Smooth muscle cell of the brain vasculature (primary cell): ENCODE measurements around the gene TEX29.

Experiments used
- DNase-seq: peaks from one replicate; pipeline ENCODE4 v3.0.0-alpha.2; 2012; ENCODE audit warnings: low read depth, low spot score

Gene TEX29

DNA sequence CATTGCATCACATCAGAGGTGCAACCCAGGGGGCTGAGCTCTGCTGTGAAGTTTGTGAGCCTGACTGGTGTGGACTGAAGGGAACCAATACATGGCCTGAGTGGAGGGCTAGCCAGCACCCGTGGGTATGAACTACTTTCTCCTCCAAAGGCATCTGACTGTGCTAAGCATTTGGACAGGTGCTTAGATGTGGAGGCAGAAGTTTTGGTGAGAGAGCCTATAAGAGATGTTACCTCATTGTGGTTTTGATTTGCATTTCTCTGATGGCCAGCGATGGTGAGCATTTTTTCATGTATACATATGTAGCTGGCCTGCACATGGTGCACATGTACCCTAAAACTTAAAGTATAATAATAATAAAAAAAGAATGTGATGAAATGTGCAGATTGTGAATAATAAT lies 46.9 kb downstream of the TEX29 start:
- no peak for DNase-seq

DNA sequence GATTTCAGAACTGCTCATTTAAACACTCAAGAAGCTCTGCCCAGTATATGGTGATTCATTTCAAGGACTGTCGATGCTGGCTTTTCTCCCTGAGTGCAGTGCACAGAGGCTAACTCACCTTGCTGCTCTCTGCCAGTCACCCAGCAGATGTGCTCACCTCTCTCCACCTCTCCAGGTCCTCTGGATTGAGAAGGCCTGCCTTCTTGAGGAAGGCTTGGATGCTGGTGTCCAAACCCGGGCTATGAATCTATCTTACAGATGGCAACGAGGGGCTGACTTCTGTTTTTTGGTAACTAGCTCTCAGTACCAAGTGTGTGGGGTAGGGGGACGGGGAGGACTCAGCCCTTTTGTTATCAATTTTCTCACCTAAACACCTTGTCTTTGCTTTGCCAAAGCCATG lies 47.6 kb downstream of the TEX29 start:
- DNase-seq = no peak

DNA sequence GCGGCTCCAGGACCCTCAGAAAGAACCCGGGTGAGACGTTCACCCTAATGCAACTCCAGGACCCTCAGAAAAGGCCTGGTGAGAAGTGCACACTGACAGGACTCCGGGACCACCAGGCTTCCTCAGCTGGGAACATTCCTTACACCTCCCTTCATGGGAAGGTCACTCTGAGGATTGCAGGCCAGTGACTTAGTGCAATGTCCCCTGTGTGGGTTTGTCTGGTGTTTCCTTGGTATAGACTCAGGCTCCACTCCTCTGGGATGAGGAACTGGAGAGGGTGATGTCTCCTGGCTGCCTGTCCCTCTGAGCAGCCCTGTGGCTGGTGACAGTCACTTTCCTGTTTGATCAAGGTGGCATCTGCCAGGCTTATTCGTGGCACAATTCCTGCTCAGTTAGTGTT lies 49.7 kb downstream of the TEX29 start:
- DNase-seq = no peak

DNA sequence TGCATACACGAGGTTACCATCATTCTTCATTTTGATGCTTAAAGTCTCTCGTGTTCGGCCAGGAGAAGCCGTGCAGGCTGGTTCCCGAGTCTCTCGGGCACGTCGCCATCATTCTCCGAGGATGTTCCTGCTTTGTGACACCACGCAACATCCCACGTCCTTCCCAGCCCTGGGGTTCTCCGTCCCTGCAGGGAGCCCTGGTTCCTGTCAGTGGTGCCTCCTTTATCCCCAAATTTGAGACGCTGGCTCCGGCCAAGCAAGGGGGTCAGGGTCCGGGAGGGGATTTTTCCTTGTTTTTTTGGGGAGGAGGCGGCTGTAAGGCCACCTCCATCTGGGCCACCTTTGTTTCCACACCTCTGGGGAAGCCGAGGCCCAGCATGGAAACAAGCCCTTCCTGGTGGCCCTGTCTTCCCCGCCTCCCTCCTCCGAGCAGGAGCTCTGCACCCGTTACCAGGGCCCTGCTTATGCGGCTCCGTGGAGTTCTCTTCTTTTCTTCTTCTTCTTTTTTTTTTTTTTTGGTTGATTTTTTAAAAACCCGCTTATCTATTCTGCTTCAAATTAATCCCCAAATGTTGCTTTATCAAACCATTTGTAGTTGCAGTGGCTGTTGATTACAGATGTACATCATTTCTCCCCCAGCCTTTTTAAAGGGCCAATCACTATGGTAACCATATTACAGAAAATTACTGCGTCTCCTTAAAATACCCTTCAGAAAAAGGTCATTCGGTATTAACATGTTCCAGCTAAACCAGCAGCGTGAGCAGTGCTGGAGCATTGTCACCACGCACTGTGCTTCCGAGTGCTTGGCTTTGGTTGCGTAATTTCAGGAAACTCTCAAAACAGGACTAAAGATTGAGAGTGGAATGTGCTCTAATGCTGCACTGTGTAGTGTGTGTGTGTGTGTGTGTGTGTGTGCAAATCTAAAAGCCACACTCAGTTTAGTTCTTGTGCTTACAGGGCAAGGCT lies 50.4 kb downstream of the TEX29 start:
- no peak for DNase-seq

DNA sequence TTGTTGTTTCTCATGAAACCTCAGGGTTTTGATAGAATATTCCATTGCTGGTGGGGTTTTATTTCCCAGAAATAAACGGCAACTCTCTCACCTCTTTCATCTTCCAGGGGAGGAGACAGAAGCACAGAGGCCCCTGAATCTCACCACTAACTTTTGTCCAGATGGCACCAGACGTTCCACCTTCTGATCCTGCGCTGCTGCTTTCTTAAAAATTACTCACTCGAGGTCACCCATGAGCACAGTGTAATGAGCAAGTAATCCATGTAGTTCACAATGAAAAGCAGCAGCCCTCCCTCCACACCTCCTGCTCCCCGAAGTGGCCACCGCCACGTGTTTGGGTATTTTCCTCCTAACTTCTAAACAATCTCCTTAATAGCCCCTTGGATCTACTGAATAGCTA lies 51.3 kb downstream of the TEX29 start:
- no peak for DNase-seq

DNA sequence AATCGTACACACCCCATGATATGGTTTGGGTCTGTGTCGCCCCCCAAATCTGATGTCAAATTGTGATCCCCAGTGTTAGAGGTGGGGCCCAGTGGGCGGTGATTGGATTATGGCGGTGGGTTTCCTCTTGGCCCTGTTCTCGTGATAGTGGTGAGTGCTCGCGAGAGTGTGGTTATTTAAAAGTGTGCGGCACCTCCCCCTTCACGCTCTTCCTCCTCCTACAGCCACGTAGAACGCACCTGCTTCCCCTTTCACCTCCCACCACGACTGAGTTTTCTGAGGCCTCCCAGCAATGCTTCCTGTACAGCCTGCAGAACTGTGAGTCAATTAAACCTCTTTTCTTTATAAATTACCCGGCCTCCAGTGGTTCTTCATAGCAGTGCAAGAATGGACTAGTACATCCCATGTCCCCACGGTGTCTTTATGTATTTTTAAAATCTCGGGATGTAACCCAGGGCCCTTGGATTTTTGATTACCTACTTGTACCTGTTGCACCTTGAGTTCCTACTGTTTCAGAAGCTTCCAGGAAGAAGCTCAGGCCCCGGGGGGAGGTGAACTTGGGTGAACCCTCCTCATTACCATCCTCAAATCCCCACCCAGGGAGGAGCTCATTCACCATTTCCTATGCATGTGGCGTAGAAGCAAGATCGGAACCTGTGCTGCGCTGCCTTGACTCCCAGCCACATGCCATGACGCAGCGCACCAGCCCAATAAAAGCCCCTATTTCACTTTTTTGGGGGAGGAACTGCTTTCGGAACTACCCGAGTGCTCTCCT lies 52.4 kb downstream of the TEX29 start:
- DNase-seq = no peak

DNA sequence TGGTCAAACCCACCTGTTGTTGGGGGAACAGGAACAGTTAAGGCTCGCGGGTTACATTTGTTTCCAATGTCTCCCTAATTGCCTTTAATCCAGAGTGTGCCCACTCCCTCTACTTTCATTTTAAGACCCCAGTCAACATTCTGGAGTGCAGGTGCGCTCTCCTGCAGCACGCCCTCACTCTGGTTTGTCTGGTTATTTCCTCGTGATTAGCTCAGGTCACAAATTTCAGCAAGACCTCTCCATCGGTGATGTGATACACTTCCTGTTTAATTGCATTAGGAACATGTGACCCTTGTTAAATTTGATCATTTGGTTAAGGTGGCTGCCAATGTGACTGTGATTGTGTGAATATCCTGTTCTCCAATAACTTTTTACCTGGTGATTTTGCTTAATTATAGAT lies 53.0 kb downstream of the TEX29 start:
- DNase-seq = no peak

DNA sequence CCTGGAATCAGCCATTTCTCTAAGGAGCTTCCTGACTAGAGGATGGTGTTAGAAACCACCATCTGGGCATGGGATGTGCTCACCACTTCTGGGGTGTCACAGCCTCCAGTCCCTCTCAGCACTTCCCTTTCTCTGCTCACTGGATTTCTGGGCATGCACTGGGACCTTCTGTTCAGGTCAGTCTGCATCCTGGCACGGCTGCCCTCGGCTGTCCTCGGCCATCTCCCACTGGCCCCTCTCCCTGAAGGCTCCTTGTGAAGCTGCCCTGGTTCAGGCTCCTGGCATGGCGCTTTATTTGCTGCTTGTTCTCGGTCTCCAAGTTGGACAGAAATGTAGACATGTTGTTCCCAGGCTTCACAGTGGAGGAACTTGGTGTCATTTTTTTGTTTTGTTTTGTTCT lies 60.0 kb downstream of the TEX29 start:
- no peak for DNase-seq

DNA sequence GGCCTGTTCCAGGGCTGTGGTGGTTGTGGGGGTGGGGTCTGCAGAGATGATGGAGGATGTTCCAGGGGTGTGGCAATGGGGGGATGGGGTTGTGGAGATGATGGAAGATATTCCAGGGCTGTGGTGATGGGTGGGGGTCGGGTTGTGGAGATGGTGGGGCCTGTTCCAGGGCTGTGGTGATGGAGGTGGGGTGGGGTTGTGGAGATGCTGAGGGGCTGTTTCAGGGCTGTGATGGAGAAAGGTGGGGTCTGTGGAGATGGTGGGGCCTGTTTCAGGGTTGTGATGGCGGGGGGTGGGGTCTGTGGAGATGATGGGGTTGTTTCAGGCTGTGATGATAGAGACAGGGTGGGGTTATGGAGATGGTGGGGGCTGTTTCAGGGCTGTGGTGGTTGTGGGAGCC lies 62.0 kb downstream of the TEX29 start:
- DNase-seq = no peak

DNA sequence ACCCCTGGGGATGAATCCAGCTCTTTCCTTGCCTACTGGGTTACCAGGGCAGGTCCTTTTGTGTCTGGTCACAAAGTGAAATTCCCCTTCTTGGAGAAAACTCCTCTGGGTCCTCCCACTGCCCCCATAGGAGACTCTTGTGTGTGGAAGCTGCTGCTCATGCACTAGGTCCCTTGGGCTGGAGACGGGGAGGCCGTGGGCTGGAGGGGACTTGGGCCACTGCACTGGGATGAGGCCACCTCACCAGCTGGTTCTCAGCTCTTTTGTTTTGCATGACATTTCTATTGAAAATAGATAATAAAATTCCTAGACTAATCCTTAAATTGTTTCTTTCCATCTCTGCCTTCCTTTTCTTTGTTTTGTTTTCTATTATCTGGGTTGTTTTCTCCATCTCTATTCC lies 62.4 kb downstream of the TEX29 start:
- DNase-seq = no peak

DNA sequence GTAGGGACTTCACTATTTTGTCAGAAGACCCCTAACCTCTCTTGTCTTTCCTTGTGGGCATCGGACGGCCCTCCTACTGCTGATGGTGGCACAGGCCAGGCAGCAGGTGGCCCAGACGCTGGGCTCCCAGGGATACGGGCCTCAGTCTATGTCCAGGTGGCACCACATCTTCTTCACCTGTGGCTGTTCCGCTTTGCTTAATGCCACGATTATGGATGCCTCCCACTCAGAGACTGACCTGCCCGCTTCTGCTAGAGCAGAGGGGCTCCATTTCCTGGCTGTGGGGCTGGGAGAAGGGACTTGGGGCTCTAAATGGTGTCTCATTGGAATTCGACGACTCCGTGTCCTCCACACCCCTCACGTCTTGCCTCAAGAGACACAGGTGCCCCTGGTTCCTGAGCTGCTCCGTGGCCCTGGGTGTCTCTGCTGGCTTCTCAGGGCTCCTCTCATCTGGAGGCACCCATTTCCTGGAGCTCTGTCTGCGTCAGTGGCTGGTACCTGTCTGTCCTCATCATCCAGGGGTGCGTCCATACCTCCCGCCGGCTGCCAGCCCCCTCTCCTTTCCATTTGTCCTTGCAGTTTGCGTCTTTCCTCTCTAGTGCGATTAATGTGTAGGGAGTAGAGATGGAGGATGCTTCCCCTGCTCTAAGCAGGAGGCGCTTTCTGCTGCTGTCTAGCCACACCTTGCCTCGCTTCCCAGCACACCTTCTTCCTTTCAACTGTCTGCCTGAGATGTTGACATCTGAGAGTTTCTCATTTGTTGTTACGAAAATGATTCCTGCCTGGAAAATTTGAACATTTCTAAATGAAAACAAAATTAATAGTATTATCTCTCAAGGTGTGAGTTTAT lies 63.4 kb downstream of the TEX29 start:
- DNase-seq = no peak

DNA sequence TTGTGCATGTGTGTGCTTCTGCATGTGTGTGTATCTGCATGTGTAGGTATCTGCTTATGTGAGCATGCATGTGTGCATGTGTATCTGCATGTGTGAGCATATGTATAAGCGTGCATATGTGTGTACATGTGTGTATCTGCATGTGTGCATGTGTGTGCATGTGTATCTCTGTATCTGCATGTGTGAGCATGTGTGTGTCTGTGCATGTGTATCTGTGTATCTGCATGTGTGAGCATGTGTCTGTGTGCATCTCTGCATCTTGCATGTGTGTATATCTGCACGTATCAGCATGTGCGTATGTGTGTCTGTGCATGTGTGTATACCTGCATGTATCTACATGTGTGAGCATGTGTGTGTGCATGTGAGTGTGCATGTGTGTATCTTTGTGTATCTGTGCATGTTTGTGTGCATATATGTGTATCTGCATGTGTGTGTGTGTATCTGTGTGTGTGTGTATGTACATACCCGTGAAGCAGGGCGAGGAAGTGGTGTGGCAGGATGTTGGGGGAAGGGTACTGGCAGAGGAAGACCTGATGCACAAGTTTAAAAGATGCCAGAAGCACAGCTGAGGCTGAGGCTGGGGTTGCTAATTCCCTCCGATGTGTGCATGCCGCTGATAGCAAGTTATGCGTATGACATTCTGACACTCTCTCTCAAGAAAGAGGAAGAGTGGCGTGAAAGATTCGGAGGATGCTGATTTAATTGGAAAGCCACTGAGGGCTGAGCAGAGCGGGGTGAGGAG lies 64.2 kb downstream of the TEX29 start:
- no peak for DNase-seq

DNA sequence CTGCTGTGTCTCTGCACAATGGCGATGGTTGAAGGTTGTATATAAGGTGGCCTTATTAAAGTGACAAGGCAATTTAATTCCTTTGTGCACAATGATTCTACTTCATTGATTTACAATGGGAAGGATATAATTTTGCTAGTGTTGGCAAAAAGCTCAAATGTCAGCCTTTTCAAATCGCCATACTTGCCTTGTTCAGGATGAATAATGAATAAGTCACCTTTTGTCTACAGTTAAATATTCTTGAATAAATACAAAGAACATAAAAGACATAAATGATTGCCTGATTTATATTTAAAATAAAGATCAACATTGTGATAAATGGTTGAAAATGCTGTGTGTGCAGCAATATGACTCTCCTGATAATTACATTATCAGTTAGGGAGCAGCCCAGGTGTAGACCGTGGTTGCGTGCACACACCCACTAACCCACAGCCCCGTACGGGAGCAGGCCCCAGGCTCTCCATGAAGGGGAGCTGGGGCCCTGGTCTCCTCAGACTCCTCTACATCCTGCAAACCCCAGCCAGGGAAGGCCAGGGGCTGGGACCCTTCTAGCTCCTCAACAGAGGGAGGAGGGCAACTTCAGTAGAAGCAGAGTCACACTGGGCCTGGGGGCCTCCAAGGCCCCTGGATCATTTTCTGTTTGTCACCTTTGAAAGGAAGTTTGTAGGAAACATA lies 64.9 kb downstream of the TEX29 start:
- DNase-seq = no peak

DNA sequence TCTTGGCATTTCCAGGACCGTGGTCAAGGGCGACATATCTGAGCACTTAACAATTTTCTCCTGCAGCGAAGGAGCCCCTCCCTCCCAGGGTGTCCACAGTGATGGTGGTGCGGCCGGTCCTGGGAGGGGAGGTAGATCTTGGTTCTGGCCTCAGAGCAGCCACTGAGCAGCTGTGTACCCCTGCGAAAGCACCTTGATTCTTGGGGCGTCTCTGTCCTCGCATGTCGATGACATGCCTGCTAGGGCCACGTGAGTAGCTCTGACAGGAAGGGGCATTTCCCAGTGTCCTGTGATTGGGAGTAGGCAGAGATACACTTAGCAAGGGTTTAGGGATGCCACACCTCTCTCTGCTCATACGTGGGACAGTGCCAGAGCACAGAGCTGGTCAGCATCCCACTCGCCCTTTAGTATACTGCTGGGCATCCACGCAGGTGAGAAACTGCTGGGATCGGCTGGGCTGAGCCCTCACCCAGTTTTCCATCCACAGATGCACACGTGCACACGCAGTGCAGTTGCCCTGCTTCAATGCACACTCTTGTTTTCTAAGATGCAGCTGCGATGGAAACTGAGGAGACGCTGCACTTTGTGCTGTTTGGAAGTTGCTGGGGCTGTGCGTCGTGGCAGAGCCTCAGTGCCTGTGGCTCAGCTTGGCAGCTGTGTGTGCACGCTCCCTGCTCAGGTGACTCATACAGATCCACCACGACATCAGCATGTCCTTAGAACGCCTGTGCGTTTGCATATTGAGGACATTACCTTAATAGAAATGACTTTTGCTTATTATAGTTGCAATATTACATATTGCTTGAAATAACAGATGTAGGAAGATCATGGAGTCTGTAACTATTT lies 66.8 kb downstream of the TEX29 start:
- no peak for DNase-seq

DNA sequence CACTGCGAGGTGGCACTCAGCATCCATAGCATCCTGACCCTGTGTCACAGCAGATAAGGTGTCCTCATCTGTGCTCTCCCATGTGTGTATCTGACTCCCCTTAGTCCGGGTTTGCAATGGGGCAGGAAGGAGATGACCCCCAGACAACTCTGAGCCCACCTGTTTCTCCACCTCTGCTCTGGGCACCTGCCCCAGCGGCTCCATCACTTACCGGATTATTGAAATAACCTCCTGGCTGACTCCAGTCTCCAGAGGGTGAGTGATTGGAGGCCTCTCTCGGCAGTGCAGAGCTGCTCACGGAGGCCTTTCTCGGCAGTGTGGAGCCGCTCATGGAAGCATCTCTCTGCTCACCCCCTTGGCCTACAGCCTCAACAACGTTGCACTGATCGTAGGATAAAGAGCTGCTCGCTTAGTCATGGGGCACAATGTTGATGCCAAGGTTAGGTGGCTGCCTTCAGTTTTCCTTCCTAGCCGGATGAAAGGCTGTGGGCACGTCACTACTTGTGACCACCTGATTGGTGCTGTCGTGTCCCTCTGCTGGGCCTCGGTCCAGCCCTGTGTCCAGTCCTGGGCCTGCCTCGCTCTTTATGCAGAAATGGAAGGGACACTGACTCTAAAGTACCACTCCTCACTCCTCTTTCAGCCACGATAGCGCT lies 67.6 kb downstream of the TEX29 start:
- DNase-seq = no peak

DNA sequence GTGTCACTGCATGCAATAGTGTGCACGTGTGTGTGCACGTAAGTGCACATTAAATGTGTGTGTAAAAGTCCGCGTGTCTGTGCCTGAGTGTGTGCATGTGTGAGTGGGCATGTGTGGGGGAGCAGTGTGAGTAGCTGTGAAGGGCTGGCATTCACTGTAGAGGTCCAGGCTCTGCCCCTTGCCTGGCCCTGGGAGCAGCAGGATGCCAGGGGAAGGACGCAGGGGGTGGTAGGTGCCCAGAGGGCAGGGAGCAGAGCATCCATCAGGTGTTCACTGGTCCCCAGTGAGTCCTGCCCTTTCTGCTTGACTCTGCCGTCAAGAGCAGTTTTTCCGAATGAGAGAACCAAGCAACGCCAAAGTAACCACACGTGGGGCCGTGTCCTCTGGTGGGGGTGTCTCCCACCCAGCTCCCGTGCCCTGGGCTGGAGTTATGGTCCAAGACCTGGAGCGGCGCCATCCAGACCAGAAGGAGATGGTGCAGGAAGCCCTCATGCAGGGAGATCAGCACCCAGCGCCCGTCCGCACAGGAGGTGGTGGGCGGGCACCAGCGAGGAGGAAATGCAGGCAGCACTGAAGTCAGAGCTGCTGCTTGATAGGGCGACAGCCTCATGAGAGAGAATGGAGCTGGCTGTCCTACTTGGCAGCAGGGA lies 68.5 kb downstream of the TEX29 start:
- no peak for DNase-seq

DNA sequence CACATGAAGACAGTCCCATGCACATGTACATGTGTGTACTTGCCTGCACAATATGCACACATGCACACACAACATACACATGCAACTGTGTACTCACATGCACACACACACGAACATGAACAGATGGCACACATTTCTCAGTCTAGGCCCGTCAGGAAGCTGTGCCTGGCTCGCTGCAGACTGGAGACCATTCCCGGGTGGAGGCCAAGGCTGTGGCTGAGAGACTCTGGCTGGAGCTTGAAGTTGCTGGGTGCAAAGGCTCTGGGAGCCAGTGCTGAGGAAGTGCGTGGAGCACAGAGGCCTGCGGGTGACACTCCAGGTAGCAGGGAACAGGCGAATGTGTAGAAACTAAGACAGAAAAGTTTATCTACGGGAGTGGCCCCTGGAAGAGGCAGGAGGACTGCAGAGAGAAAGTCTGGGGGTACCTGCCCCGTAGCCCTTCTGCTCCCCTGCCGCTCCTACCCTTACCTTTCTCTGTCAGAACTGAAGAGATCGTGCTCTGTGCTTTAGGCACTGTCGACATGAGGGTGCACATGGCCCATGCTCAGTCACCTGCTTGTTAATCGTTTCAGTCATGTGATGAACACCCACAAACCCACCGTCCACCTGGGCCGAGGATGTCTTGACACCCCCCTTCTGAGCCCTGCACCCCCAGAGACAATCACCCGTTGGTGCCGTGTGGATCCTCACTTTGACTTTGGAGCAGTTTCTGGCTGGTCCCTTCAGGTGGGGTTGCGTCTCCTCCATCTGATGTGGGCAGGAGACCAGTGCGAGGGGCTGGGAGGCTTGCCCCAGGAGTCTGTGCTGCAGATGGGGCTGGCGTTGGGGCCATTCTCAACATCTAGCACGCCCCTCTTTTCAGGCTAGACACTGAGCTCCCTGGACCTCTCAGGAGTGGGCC lies 69.4 kb downstream of the TEX29 start:
- DNase-seq = no peak
